K562 (cell line): Measurements from ENCODE around the gene IPPK. TPM values are rescaled to one million over a fixed set of nuclear protein-coding genes. Genes with fewer than 3 reads are reported as not detected.

Source experiments
- ARID3B ChIP-seq: fragments of 250-450 bp; sonication (Bioruptor Pico); IDR thresholded peaks from 2 replicates; pipeline ENCODE4 v1.4.0; 2020; ENCODE audit warnings: borderline replicate concordance
- ATF7 ChIP-seq: fragments of 450-650 bp; IDR thresholded peaks from 2 replicates; pipeline ENCODE4 v1.7.1; 2014; ENCODE audit warnings: mild to moderate bottlenecking, moderate library complexity
- BHLHE40 ChIP-seq: IDR thresholded peaks from 2 replicates; pipeline ENCODE4 v1.6.1; 2011; ENCODE audit warnings: low read length, improper control_type of control experiment
- CBX3 ChIP-seq, 2 experiments: IDR thresholded peaks; 1 replicate in 1 of 2; 2 replicates in 1 of 2; pipeline ENCODE4 v1.6.1; 2012; ENCODE audit warnings: inconsistent platforms in 2 of 2, low read length in 2 of 2, borderline replicate concordance in 1 of 2, control low read depth in 1 of 2
- ERF ChIP-seq: fragments of 450-650 bp; formaldehyde crosslinking; IDR thresholded peaks from 2 replicates; pipeline ENCODE4 v1.4.0; 2020; ENCODE audit warnings: mild to moderate bottlenecking, mixed read lengths
- HDAC8 ChIP-seq: fragments of 450-650 bp; IDR thresholded peaks from 2 replicates; pipeline ENCODE4 v1.6.1; 2016; ENCODE audit warnings: mild to moderate bottlenecking, missing genetic modification characterization, moderate library complexity, missing compliant biosample characterization
- PHF8 ChIP-seq: fragments of 200-600 bp; sonication (generic); IDR thresholded peaks from 2 replicates; pipeline ENCODE4 v1.6.1; 2012; ENCODE audit warnings: mixed run types, mild to moderate bottlenecking, inconsistent platforms, low read length, moderate library complexity, borderline replicate concordance
- RBM22 ChIP-seq: fragments of 200-400 bp; formaldehyde crosslinking; IDR thresholded peaks from 2 replicates; pipeline ENCODE4 v1.6.1; 2018; ENCODE audit warnings: low read length, low read depth; ENCODE audit not compliant: poor library complexity, severe bottlenecking
- TEAD1 ChIP-seq, 2 experiments: fragments of 450-650 bp in 1 of 2; sonication (generic) in 1 of 2; formaldehyde crosslinking; IDR thresholded peaks; 2 replicates each; pipeline versions ENCODE4 v1.4.0 to v1.8.0; 2020 to 2022; ENCODE audit warnings: mild to moderate bottlenecking in 2 of 2, missing genetic modification reagents in 1 of 2
- ZBTB17 ChIP-seq: fragments of 450-650 bp; formaldehyde crosslinking; IDR thresholded peaks from 2 replicates; pipeline ENCODE4 v1.4.0; 2020; ENCODE audit warnings: mild to moderate bottlenecking
- ZFP1 ChIP-seq: fragments of 450-650 bp; formaldehyde crosslinking; IDR thresholded peaks from 2 replicates; pipeline ENCODE4 v1.4.0; 2020; ENCODE audit warnings: mild to moderate bottlenecking, mixed read lengths
- ZNF174 ChIP-seq: fragments of 250-450 bp; sonication (Bioruptor Pico); IDR thresholded peaks from 2 replicates; pipeline ENCODE4 v1.4.0; 2020; ENCODE audit warnings: mild to moderate bottlenecking
- ZNF277 ChIP-seq: fragments of 250-450 bp; sonication (Bioruptor Pico); IDR thresholded peaks from 2 replicates; pipeline ENCODE4 v1.8.0; 2022; ENCODE audit warnings: inconsistent platforms, mild to moderate bottlenecking, moderate library complexity, borderline replicate concordance
- ZNF431 ChIP-seq: sonication (generic); formaldehyde crosslinking; IDR thresholded peaks from 2 replicates; pipeline ENCODE4 v1.8.0; 2022; ENCODE audit warnings: mild to moderate bottlenecking, missing genetic modification reagents
- ZNF584 ChIP-seq: fragments of 200-800 bp; sonication (Bioruptor generic); IDR thresholded peaks from 2 replicates; pipeline ENCODE4 v1.6.1; 2016; ENCODE audit warnings: low read depth, mild to moderate bottlenecking, missing genetic modification characterization, missing compliant biosample characterization
- polyA plus RNA-seq, 8 experiments: library from polyadenylated mRNA; depleted of rRNA in 4 of 8; stranded (reverse) in 5 of 8; unstranded in 3 of 8; fragments of >200 nt; fragmentation: Nextera tagmentation in 2 of 8; fragmentation: Illumina TruSeq in 1 of 8; extraction: Ambion mirVana in 2 of 8; extraction: Trizol in 1 of 8; gene quantifications; 2 replicates each; pipeline versions ENCODE4 v1.2.1 to v1.2.3, GENCODE V29; 2011 to 2014; ENCODE audit warnings: inconsistent platforms in 1 of 8, missing spikeins in 1 of 8
- total RNA-seq, 7 experiments: library from RNA; depleted of rRNA in 6 of 7; stranded (reverse); fragments of >200 nt in 6 of 7; fragmentation: Illumina TruSeq in 2 of 7; extraction: Trizol in 2 of 7; gene quantifications; 2 replicates each; pipeline versions ENCODE4 v1.2.1 to v1.2.3, GENCODE V29; 2011 to 2021; ENCODE audit warnings: low replicate concordance in 1 of 7
- TF ChIP-seq, protein P1 (sequence below): fragments of 250-450 bp; sonication (Bioruptor Pico); IDR thresholded peaks from 2 replicates; pipeline ENCODE4 v1.4.0; 2020; ENCODE audit warnings: mild to moderate bottlenecking
- TF ChIP-seq, protein P2 (sequence below): IDR thresholded peaks from 2 replicates; pipeline ENCODE4 v1.6.1; 2012; ENCODE audit warnings: low read depth, low read length, improper control_type of control experiment, borderline replicate concordance
- TF ChIP-seq, protein P3 (sequence below): fragments of 250-450 bp; sonication (Bioruptor Pico); IDR thresholded peaks from 2 replicates; pipeline ENCODE4 v1.5.0; 2021
- TF ChIP-seq, protein P4 (sequence below): fragments of 250-450 bp; sonication (Bioruptor Pico); IDR thresholded peaks from 2 replicates; pipeline ENCODE4 v1.8.0; 2022; ENCODE audit warnings: moderate library complexity, mild to moderate bottlenecking, inconsistent platforms

Gene IPPK
- total and polyA plus RNA-seq, 9 of the 15 experiments (the other 6 are each of a cell fraction or from before 2014, with no cell fraction given) = 3.1 to 22.2 (median 11.2) TPM

- TF ChIP-seq, protein P1, sequence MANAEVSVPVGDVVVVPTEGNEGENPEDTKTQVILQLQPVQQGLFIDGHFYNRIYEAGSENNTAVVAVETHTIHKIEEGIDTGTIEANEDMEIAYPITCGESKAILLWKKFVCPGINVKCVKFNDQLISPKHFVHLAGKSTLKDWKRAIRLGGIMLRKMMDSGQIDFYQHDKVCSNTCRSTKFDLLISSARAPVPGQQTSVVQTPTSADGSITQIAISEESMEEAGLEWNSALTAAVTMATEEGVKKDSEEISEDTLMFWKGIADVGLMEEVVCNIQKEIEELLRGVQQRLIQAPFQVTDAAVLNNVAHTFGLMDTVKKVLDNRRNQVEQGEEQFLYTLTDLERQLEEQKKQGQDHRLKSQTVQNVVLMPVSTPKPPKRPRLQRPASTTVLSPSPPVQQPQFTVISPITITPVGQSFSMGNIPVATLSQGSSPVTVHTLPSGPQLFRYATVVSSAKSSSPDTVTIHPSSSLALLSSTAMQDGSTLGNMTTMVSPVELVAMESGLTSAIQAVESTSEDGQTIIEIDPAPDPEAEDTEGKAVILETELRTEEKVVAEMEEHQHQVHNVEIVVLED = peak; percentile 40
- TF ChIP-seq HDAC8 (tag) = no peak
- TF ChIP-seq, protein P2, sequence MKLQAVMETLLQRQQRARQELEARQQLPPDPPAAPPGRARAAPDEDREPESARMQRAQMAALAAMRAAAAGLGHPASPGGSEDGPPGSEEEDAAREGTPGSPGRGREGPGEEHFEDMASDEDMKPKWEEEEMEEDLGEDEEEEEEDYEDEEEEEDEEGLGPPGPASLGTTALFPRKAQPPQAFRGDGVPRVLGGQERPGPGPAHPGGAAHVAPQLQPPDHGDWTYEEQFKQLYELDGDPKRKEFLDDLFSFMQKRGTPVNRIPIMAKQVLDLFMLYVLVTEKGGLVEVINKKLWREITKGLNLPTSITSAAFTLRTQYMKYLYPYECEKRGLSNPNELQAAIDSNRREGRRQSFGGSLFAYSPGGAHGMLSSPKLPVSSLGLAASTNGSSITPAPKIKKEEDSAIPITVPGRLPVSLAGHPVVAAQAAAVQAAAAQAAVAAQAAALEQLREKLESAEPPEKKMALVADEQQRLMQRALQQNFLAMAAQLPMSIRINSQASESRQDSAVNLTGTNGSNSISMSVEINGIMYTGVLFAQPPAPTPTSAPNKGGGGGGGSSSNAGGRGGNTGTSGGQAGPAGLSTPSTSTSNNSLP = no peak
- peak; percentile 23 for TF ChIP-seq RBM22
- no peak for TF ChIP-seq ZBTB17 (CRISPR knock-in tag)
- TF ChIP-seq, protein P3, sequence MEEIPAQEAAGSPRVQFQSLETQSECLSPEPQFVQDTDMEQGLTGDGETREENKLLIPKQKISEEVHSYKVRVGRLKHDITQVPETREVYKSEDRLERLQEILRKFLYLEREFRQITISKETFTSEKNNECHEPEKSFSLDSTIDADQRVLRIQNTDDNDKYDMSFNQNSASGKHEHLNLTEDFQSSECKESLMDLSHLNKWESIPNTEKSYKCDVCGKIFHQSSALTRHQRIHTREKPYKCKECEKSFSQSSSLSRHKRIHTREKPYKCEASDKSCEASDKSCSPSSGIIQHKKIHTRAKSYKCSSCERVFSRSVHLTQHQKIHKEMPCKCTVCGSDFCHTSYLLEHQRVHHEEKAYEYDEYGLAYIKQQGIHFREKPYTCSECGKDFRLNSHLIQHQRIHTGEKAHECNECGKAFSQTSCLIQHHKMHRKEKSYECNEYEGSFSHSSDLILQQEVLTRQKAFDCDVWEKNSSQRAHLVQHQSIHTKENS (CRISPR knock-in tag) = no peak
- no peak for TF ChIP-seq BHLHE40
- TF ChIP-seq ZNF431 (CRISPR knock-in tag) = no peak
- TF ChIP-seq ATF7 = peak; percentile 87
- TF ChIP-seq PHF8 = peak; percentile 93
- TF ChIP-seq, protein P4, sequence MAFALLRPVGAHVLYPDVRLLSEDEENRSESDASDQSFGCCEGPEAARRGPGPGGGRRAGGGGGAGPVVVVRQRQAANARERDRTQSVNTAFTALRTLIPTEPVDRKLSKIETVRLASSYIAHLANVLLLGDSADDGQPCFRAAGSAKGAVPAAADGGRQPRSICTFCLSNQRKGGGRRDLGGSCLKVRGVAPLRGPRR (CRISPR knock-in tag) = no peak
- no peak for TF ChIP-seq ZNF584 (CRISPR knock-in tag)
- no peak for TF ChIP-seq ARID3B (CRISPR knock-in tag)
- no peak for TF ChIP-seq ZNF277 (CRISPR knock-in tag)
- TF ChIP-seq TEAD1 (CRISPR knock-in tag; IDR thresholded peaks at IDR 0.05) = peak in 1 of 2 experiments; percentile 14; a peak in 1 of 4 replicates
- 0 out of 2 replicates have a peak, but pooled peaks have one; percentile 11 for TF ChIP-seq ERF (CRISPR knock-in tag)
- no peak for TF ChIP-seq ZNF174
- no peak for TF ChIP-seq ZFP1
- TF ChIP-seq CBX3 (IDR thresholded peaks at IDR 0.05; ENCODE audit: borderline replicate concordance in 1 of 2, low read length in 2 of 2) = 0 out of 3 replicates have a peak, but pooled peaks of 1 of the 2 experiments have one; percentile 33
Observed at GRCh38 chr9:92669890-92670708, at the start of gene IPPK (continued).
